COR-L47 (cell line): ENCODE measurements around the gene HMGCL.
"Not testable (repeated sequence)": the region's sequence is repeated elsewhere in the genome, so short reads cannot be mapped to it uniquely, and the experiment has no call there.

Experiments used
- DNase-seq: peaks from one replicate; lab custom pipeline; 2025; lab: John Stamatoyannopoulos, UW

The HMGCL gene

GRCh38 chr1:23825076-23825761 is at the start of gene HMGCL:
HMGCL (minus strand) TSS chr1:23825429; CDS start chr1:23825415, 14 bp downstream.
- peak; percentile 84 for DNase-seq

DNA sequence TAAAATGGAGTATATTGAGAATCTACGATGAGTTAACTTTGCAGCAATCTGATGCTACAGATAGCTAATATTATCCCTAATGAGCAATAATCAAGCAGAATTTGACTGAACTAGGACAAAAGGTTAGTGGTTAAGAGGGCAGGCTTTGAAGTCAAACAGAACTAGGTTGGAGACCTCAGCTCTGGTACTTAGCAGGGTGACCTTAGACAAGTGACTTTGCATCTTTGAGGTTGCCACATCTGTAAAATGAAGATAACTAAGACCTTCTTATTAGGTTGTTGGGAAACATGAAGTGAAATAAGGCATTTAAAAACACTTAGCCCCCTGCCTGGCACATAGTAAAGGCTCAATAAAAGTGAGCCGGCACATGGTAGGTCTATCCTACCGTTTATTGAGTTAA is 47.2 kb upstream of the HMGCL start:
- no peak for DNase-seq

DNA sequence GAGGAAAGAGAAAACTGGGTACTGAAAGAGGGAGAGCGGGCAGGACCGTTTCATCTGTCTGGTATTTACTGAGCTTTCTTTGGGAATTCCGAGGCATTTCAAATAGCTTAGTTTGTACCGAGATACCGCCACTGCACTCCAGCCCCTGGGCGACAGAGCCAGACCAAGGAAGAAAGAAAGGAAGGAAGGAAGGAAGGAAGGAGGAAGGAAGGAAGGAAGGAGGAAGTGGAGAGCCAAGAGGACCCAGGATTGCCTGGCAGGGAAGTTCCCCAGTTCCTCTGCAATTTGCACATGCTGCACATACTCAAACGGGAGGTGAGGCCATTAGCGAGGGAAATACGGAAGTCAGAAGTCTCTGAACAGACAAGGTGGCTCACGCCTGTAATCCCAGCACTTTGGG is 43.8 kb upstream of the HMGCL start:
- DNase-seq: no peak

DNA sequence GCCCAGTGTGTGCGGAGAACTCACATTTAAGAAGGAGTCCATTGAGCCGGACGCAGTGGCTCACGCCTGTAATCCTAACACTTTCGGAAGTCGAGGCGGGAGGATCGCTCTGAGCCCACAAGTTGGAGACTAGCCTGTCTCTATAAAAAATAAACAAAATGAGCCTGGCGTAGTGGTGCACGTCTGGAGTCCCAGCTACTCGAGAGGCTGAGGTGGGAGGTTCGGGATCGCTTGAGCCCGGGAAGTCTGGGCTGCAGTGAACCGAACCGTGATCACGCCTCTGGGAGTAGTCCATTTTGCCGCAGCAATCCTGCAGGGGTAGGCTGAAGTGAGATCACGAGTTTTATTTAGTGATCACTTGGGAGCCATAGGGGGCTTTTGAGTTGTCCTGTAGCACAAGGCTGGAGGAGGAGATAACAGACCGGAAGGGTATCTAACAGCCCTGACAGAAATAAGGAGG is 43.4 kb upstream of the HMGCL start:
- peak; percentile 12 for DNase-seq

DNA sequence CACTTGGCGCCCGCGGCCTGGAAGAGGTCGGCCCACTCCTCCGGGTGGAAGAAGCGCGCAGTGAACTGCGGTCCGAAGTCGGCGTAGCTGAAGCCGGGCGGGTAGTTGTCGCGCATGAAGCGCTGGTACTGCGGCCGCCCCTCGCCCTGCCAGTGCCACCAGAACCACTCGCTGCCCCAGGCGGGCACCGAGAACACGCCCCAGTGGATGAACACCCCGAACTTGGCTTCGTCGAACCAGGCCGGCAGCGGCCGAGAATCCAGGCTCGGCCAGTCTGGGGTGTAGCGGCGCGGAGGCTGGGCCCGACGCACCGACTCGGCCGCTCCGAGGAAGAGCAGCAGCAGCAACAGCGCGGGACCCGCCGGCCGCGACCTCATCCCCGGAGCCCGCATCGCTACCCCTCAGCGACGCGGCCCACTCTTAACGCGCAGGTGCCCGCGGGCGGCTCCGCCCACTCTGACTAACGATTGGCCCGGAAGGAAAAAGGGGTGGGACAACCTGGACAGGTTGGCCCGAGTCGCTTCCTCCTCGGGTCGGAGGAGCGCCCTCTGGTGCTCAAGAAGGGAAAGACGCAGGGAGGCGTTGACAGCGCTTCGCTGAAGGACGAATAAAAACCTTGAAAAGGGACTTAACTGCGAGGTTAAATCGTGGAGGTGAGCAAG is 42.8 kb upstream of the HMGCL start, which contains the start of gene FUCA1:
TSS of gene FUCA1 (minus strand) at position 396 of the 662 bp plus-strand sequence. CDS start at position 392, 4 bp downstream.
- peak; percentile 93 for DNase-seq

- no peak for DNase-seq
These were observed 42.3 kb upstream of the HMGCL start for GRCh38 chr1:23867542-23867894.

- no peak for DNase-seq
These were observed 40.3 kb upstream of the HMGCL start for GRCh38 chr1:23865543-23865930.

DNA sequence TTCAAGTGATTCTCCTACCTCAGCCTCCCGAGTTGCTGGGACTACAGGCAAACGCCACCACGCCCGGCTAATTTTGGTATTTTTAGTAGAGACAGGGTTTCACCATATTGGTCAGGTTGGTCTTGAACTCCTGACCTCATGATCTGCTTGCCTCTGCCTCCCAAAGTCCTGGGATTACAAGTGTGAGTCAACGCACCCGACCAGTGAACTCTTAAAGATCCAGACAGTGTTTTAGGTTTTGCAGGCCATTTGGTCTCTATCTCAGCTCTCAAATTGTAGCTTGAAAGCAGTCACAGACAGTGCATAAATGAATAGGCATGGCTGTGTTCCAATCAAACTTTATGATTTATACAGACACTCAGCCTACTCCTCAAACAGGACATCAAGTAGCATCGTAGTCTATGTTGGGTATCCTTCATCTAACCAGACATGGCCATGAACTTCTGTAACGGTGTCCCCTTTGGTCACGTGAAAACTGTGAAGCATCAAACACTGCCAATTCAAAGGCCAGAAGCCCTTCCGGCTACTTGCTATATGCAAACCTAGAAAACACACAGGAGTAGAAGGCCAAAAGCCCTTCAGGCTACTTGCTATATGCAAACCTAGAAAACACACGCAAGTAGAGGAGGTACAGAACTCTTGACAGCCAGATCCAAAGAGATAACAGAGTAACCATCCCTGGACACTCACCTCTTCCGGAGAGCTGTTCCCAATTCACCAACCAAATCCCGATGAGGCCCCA is 39.7 kb upstream of the HMGCL start:
- DNase-seq: no peak

DNA sequence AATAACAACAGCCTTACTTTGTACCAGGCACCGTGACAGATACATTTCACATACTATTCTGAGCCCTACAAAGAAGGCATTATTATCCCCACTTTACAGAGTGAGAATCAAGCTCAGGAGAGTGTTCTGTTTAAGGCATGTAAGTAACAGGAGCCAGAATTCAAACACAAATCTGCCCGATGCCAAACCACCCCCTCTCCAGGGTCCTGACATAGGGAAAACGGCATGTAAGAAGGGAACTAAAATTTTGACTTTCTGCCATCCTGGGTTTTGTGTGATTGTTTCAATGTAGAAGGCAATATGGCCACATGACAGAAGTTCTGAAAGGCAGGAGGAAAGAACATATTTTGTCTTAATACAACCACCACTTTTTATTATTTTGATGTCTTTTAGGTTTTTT is 37.4 kb upstream of the HMGCL start:
- DNase-seq: no peak

DNA sequence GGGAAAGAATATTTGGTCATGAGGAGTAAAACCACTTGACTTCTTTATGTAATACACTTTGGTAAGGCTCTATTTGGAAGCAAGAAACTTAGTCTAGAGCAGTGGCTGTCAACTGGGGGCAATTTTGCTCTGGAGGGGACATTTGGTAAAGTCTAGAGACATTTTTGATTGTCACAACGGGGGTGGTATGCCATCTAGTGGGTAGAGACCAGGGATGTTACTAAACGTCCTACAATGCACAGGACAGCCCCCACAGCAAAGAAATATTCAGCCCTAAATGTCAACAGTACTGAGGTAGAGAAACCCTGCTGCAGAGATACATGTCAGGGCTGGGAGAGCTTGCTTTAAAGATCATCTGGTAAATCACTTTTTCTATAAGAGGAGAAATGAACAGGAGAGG is 29.3 kb upstream of the HMGCL start:
- DNase-seq: no peak

DNA sequence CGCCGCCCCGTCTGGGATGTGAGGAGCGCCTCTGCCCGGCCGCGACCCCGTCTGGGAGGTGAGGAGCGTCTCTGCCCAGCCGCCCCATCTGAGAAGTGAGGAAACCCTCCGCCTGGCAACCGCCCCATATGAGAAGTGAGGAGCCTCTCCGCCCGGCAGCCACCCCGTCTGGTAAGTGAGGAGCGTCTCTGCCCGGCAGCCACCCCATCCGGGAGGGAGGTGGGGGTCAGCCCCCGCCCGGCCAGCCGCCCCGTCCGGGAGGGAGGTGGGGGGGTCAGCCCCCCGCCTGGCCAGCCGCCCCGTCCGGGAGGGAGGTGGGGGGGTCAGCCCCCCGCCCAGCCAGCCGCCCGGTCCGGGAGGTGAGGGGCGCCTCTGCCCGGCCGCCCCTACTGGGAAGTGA is 27.9 kb upstream of the HMGCL start:
- not testable (repeated sequence) for DNase-seq

DNA sequence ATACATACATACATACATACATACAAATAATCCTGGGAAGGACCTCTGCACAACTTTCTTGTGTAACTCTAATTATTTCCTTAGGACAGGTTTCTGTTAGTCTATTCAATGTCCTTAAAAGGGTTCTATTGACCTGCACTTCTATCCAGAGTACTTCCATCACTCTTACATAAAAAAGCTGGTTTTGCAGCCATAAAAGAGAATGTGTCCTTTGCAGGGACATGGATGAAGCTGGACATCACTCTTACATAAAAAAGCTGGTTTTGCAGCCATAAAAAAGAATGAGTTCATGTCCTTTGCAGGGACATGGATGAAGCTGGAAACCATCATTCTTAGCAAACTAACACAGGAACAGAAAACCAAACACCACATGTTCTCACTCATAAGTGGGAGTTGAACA is 26.2 kb upstream of the HMGCL start:
- DNase-seq: not testable (repeated sequence)

- no peak for DNase-seq
These were observed 23.7 kb upstream of the HMGCL start for GRCh38 chr1:23848673-23849616.

GRCh38 chr1:23847482-23848095 is 22.4 kb upstream of the HMGCL start:
- not testable (repeated sequence) for DNase-seq

DNA sequence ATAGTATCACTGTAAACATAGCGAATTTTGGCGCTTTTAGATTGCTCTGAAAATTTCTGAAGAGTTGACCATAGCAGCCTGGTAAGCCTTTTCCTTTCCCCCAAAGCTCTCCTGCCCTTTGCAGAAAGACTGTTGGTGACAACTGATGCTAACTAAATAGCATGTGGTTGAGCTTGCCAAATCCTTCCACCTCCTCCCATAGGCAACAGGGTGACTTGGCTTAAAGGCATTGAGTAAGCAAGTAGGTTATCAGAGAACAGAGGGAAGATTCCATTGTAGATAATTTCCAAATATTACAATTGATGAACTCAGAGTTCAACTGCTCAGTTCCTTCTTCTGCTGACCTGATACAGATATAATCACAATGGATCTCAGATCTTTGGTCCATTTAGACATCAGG is 19.9 kb upstream of the HMGCL start:
- no peak for DNase-seq

GRCh38 chr1:23843644-23844043 is 18.4 kb upstream of the HMGCL start:
- DNase-seq: no peak

GRCh38 chr1:23838401-23838866 is 13.2 kb upstream of the HMGCL start:
- DNase-seq: no peak

GRCh38 chr1:23837908-23838307 is 12.7 kb upstream of the HMGCL start:
- no peak for DNase-seq

DNA sequence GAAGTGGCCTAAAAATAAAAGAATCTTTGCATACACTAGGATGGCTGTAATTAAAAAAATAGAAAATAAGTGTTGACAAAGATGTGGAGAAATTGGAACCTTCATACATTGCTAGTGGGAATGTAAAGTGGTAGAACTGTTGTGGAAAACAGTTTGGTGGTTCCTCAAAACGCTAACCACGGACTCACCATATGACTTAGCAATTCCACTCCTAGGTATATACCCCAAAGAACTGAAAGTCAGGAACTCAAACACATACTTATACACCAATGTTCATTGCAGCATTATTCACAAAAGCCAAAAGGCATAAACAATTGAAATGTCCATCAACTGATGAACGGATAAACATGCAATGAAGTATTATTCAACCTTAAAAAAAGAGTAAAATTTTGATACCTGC is 10.8 kb upstream of the HMGCL start:
- no peak for DNase-seq

DNA sequence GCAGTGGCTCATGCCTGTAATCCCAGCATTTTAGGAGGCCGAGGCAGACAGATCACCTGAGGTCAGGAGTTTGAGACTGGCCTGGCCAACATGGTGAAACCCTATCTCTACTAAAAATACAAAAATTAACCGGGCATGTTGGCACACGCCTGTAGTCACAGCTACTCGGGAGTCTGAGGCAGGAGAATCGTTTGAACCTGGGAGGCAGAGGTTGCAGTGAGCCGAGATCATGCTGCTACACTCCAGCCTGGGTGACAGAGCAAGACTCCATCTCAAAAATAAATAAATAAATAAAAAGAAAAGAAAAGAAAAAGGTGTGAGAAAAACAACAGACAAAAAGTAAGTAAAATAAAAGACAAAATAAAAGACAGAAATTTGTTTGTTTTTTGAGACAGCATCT is 8.9 kb upstream of the HMGCL start:
- DNase-seq: not testable (repeated sequence)

- DNase-seq: no peak
These were observed 2.5 kb upstream of the HMGCL start for GRCh38 chr1:23827717-23828116.
